GM20431 (cell line): ENCODE data around the gene C1orf216.
"Not testable (repeated sequence)": the region's sequence is repeated elsewhere in the genome, so short reads cannot be mapped to it uniquely, and the experiment has no call there.

Experiments used
- in situ Hi-C: fragments of 300-500 bp; cut with MseI, MboI; formaldehyde crosslinking; loops from one replicate; pipeline ENCODE4 v1.15.0; 2020; ENCODE audit warnings: low sequenced_read_pairs; ENCODE audit not compliant: unreplicated experiment

Gene C1orf216, protein sequence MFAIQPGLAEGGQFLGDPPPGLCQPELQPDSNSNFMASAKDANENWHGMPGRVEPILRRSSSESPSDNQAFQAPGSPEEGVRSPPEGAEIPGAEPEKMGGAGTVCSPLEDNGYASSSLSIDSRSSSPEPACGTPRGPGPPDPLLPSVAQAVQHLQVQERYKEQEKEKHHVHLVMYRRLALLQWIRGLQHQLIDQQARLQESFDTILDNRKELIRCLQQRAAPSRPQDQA

DNA sequence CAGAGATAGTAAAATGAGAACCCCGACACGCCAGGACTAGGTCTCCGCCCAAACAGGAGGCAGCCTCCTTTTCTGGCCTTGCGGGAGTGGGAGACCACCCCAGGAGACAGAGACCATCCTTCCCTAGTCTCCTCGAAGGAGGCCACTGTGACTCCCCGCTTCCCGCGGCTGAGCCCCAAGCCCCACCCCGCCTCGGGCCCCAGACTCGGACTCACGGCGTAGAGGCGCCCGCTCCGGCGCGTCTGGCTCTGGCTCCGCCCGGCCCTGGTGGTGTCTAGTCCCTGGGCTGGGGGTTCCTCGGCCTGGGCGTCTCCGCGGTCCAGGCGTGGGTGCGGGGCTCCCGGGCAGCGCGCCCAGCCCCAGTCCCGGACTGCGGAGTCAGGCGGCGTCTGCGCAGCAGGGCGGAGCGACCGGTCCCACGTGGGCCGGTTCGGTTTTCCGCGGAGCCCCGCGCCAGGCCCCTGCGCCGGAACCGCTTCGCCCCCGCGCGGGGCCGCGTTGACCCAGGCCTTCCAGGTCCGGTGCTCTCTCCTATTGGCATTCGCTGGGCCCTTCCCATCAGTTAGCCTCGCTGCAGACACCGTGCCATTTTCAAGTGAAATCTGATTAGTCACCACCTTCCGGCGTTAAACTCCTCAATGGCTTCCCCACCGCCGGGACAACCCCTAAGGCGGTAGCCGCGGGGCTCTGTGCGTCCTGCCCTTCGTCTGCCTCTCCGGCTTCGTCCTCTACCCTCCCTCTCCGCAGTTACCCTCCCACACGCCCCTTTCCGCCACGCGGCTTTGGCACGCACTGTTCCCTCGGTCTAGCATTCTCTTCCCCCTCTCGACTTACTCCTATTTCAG, at the start of gene C1orf216:
C1orf216 (minus strand) TSS at position 393 of the 845 bp plus-strand sequence. CDS start 2,563 bp downstream, outside the sequence.
- in situ Hi-C loops: no loop called here

DNA sequence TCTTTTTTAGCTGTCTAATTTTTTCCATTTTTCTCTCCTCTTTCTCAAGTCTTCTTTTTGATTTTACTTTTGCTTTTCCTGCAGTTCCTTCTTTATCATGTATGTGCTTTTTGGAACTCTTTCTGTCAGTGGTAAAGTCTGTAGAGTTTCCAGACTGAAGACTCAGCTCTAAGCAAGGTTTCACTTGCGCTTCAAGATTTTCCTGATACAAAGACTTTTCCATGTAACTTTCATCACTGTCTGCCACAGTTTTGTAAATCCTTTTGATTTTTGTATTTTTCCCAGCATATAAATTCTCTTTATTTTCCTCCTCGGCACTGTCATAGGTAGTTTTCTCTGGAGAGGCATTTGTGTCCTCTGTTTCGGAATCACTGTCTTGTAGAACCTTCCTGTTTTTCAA, 45.6 kb upstream of the C1orf216 start:
- in situ Hi-C loops: no loop called here

DNA sequence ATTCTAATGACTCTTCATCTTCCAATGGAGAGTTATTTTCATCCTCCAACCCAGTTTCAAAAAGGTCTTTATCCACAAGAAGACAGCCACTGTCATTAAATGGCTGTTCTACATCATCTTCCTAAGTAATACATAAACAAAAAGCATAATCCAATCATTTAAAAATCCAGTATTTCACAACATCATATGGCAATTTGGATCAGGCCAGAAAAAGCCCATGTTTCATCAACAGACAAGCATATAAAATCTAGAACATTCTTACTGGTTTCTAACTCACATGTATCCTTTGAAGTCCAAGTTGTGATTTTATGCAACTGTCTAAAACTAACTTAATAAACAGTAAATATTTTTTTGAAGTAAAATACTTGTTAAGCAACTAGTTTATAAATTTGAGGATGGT, 44.5 kb upstream of the C1orf216 start:
- in situ Hi-C loops: no loop called here

DNA sequence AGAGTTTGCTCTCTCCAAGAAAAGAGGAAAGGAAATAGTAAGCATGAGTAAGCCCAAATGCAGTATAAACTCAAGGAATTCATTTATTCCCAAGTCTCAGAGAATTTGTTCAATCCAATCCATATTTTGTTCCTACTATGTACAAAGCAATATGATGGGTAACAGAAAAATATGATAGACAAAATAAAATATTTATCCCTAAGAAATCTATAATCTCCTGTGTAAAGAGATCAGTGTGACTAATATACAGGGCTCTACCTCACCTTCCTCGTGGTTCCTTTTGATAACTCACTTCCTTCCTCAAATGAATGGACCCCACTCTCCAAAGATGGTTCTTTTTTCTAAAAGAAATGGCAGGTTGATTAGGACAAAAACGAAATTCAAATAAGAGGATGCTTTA, 43.5 kb upstream of the C1orf216 start:
- in situ Hi-C loops: no loop called here

DNA sequence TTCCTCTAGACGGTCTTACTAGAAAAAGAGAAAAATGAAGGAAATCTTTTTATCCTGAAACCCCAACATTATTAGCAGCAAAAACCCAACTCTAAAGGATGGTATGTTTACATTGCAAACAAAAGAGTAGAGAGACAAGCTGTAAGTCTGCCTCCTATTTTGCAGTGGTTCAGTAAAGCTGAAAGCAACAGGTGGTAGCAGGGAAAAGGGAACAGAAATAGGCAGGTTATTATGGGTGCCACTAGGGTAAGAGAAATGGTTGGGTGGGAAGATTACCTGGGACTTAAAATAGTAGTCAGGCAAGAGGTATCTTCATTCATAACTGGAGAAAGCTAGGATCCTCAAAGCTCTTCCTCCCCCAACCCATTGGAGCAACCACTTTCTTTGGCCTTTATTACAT, 37.4 kb upstream of the C1orf216 start:
- in situ Hi-C loops: no loop called here

DNA sequence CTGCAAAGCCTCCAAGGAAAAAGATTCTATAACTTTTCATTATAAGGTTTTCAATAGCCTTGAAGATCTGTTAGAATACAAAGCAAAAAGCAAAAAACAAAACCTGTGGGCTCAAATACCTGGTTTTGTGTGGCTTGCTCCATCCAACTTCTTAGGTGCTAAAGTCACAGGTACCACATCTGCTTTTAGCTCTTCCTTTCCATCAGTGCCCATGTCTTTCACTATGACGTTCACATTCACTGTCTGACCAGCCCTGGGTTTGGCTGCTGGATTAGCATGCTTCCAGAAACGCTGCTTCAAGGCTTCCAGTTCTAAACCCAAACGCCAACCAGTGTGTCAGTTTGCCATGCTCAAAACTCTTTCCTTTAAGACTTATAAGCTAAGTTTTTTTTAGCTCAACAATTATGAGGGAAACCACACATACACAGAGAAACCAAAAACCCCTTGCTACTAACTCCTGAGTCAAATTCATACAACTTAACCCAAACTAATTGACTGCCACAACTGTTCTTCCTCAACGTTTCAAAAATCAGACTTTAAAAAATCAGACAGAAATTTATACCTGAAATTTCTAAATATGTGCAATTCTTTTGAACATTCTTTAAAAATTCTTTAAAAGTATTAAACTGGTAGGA, 35.1 kb upstream of the C1orf216 start:
- in situ Hi-C loops: no loop called here

DNA sequence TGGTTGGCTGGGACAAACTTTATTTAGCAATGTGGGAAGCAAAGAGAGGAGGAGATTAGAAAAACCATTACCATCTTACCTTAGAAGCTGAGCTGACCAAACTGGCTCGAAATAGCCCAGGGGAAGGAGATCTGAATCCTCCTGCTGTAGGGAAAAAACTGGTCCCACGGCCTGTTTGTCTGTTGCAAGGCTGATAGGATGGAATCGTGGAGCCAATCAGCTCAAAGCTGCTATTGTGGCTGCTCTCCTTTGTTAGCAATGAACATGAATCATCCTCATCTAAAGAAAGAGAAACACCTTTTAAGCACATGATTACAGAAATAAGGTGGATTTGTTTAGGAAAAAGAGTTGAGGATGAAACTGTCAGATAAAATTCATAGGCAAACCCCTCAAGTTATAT, 29.6 kb upstream of the C1orf216 start:
- in situ Hi-C loops: loop anchor here (25.0 kb wide), 1 partner anchor 311 kb away; no protein-coding TSS in a partner anchor

DNA sequence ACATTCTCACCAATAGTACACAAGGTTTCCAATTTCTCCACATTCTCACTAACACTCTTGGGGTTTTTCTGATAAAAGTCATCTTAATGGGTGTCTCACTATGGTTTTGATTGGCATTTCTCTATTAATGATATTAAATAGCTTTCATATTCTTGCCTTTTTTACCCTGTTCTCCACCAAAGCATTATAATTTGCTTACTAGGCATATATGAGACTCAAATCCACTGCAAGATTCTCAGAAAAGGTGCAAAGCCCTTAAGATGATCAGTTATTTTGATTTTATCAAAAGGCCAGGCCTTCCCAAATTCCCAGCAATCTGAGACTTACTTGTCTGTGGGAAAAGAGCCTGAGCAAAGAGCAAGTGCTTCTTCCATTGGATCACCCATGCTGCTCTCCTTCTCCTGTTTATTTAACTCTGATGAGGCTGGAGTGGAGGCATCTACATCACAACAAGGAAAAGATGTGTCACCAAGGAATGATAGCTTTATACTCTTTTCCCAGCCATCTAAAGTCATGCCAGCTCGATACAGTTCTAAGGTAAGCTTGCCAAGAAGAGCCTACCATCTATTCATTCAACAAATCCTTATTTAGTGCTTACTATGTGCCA, 26.5 kb upstream of the C1orf216 start:
- in situ Hi-C loops: loop anchor here (25.0 kb wide), 1 partner anchor 308 kb away; no protein-coding TSS in a partner anchor

DNA sequence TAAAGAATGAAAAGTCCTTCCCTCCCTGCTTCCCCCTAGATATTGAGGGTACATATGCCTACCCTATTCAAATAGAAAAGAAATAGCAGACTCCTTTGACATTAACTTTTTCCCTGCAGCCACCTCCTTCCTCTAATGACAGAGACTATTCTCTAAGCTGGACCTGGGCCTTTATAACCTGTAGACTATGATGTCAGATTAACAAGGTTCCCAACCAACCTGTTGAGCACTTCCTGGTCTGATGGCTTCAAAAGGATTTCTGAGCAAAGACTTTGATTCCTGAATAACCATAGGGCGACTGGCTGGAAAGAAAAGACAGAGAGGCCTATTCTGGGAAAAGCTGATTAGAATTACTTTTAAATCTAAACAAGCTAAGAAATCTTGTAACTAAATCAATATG, 18.4 kb upstream of the C1orf216 start:
- in situ Hi-C loops: loop anchor here (25.0 kb wide), 1 partner anchor 300 kb away; no protein-coding TSS in a partner anchor

DNA sequence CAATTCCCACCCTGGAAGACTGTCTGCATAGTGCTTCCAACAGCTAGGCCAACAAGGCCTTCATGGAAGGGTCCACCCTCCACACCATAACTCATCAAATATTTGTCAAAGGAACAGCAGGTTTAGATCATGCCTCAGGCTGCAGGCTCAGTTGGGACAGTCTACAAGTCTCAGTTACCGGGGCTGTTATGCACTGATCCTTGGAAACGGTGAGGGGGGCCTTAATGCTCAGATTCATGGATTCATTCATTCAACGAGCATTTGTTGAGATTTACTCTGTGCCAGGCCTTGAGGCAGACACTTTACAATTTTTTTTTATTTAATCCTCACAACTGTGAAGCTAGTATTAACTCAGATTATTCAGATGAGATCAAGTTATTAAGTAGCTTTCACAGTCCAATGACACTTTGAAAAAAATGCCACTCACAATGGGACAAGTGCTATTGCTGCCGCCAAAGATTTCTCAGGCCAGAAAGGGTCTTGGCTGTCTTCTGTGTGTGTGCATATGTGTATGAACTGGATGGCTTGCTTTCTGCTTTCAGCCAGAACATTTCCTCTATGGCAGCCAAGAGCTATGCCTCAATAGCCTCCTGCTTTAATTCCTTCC, 8.9 kb upstream of the C1orf216 start:
- in situ Hi-C loops: loop anchor here (10.0 to 25.0 kb wide), 2 partner anchors 163 to 290 kb away; no protein-coding TSS in a partner anchor

DNA sequence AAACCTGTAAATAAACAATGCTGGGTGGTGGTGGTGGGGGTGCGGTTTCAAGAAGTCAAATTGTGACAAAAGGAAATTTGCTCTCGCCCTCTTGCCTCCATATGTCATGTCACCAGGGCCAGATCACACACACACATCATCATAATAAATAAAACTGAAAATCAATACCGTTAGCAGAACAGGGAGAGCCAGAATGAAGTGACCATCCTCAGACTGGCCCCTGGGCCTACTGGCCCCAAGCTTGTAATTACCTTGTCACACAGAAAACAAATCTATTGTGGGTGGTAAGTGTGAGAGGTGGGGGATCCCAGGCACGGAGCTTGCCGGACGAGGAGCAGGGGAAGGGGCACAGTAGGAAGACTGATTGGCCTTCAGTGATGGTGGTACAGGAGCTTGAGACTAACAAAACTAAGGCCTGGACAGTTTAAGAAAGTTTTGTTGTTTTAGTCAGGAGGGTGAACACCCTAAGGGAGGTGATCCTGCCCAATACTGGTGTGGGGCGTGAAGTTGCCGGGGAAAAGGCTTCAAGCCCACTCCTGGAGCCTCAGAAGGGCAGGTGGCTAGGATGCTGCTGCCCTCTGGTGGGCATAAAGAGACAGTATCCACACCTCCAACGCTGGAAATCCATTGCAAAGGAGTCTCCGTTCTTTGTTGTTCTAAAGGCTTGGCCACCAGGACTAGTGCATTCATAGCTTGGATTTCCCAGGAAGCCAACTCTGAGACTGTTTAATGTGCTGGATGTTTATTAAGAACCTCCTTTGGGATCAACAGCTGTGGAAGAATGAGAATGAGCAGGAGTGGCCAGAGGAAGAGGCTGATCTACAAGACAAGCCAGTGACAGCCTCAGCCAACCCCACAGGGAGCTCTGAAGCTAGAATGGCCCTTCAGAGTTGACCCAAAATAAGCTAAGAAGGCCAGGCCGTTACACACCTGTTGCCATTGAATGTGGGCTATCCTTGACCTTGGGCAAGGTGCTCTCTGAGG, 8.1 kb upstream of the C1orf216 start:
- in situ Hi-C loops: loop anchor here (10.0 to 25.0 kb wide), 2 partner anchors 162 to 289 kb away; no protein-coding TSS in a partner anchor

DNA sequence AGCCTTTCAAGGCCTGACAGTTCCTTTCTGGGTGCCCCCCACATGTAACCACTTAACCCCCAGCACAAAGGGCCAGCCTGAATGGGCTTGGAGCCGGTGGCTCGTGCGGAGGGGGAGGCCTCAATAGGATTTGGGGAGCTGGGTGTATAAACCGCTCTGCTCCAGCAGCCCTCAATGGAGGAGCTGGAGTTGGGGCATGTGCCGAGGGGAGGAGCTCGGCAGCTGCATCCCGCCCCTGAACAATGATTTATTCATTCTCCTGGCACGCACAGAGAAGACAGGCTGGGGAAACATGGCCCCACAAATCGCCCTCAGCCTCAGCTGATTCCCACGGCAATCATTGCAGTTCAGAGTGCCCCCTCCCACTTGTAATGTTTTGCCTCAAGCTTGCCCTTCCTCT, 6.9 kb upstream of the C1orf216 start:
- in situ Hi-C loops: loop anchor here (10.0 to 25.0 kb wide), 2 partner anchors 161 to 288 kb away; no protein-coding TSS in a partner anchor

DNA sequence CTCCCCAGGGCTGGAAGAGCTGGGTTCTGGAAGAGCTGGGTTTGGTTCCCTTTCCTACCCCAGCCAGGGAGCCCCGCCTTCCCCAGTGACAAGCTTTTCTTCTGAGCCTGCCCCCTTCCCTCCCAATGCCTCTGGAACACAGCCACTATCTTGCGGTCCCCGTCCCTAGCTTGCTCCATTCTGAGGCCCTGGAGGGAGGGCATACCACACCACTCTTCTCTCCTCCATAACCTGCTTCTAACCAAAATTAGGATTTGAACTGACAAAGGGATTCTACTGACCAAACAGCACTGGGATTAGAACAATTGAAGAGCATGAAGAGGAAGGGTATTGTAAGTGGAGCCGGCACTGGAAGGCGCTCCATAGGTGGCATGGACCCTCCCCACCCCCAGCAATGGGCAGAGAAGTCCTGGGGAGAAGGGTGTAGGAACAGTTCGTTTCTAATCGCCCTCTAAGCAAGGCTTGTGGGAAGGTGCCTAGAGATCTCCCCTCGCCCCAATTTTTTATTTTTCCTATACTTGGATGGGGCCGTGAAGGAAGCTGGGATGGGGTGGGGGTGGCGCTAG, 690 bp downstream of the C1orf216 start:
- in situ Hi-C loops: no loop called here

DNA sequence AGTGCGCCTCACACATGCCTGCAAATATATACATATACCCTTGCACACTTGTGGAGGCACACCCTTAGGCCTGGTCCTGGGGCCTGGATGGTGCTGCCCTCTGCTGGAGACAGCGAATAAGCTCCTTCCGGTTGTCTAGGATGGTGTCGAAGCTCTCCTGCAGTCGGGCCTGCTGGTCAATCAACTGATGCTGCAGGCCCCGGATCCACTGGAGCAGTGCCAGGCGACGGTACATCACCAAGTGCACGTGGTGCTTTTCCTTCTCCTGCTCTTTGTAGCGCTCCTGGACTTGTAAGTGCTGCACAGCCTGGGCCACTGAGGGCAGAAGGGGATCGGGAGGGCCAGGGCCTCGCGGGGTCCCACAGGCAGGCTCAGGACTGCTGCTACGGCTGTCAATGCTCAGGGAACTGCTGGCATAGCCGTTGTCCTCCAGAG, 3.1 kb downstream of the C1orf216 start:
- in situ Hi-C loops: no loop called here

DNA sequence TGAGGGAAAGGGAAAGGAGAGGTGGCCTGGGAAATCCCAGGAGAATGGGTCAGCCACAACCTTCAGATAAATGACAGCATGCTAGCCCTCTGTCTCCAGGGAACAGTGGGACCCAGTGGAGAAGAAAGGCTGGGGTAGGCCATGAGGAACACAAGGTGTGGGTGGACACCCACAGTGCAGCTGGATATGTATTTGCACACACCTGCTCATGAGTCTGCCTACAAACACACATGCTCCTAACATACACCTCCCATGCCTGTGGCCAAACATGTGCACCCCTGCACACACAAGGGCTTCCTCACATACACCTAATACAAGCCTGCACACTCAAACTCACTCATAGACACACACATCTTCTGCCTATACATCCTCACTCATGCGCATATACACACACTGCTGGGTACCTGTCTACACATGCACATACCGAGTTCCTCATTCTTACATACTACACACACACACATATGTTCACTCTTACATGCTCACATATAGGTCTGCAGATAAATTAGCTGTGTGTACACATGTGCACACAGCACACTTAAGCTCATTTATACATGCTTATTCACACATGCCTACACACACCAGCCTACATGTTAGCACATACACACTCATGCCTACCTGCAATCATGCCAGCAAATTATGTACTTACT, 3.6 kb downstream of the C1orf216 start:
- in situ Hi-C loops: no loop called here

DNA sequence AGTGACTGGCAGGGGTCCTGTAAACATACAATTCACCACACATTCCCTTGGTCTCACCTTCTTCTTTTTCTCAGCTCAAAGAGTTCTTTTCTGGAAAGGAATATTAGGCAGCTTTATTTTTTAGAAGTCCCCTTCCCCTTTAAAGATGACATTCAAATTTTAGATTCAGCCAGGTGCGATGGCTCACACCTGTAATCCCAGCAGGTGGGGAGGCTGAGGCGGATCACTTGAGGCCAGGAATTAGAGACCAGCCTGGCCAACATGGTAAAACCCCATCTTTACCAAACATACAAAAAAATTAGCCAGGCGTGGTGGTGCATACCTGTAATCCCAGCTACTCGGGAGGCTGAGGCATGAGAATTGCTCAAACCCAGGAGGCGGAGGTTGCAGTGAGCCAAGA, 7.6 kb downstream of the C1orf216 start:
- in situ Hi-C loops: not testable (repeated sequence)

DNA sequence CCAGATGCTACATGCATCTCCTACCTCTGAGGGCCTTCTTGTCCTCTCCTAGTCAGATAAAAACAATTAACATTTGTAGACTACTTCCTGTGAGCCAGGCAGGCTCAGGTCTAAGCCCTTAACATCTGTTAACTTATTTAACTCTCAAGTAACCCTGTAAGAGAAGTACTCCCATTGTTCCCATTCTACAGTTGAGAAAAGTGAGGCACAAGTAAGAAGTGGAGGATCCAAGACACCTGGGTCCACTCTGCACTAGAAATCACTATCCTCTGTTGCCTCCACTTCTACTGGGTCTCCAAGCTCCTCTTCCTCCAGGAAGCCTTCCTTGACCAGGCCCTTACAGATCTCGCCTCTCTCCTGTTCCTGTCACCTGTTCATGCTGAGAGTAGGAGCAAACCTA, 9.7 kb downstream of the C1orf216 start:
- in situ Hi-C loops: no loop called here

DNA sequence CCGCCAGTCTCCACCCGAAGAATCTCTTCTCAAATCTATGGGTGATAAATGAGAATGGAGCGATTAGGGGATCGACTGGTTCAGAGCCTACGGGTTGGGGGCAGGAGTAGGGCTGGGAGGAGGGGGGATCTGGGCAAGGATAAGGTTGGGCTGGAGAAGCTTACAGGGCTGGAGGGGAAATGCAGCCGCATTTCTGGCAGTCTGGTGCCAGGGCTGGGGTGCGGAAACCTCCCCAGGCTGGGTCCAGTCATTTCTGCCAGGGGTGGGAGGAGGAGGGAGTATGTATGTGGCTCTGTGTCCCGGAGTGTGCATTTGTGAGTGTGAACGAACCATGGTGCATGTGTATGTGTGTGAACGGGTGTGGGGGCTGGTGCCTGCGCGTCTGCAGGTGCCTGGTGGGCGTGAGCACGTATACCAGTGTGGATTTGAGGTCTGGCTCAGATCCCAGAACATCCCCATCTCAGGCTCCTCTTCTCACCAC, 10.2 kb downstream of the C1orf216 start:
- in situ Hi-C loops: no loop called here
